Right atrium auricular region (tissue), 2 donors: ENCODE data around the gene ARRDC5. TPM values are rescaled to one million over a fixed set of nuclear protein-coding genes. Genes with fewer than 3 reads are reported as not detected.
"Not testable (repeated sequence)": the region's sequence is repeated elsewhere in the genome, so short reads cannot be mapped to it uniquely, and the experiment has no call there.

Experiments
- DNase-seq: peaks from one replicate; pipeline ENCODE4 v3.0.0-alpha.2; 2019; ENCODE audit warnings: low spot score
- H3K27ac ChIP-seq, 2 donors: fragments of 200-600 bp; sonication (generic); 1 replicate in 1 of 2; 2 replicates in 1 of 2; pipeline ENCODE4 v1.5.1; 2016 to 2019
- H3K27me3 ChIP-seq, 2 donors: fragments of 200-600 bp; sonication (generic); one replicate each; pipeline versions ENCODE4 v1.5.1 to v1.6.0; 2017 to 2019
- H3K36me3 ChIP-seq: fragments of 200-600 bp; sonication (generic); one replicate; pipeline ENCODE4 v1.5.1; 2016
- H3K4me1 ChIP-seq, 2 donors: fragments of 200-600 bp; sonication (generic); one replicate each; pipeline versions ENCODE4 v1.5.1 to v1.6.0; 2017 to 2019
- H3K4me3 ChIP-seq, 2 donors: fragments of 200-600 bp; sonication (generic); 1 replicate in 1 of 2; 2 replicates in 1 of 2; pipeline ENCODE4 v1.5.1; 2017 to 2019; ENCODE audit warnings: mild to moderate bottlenecking in 1 of 2, moderate library complexity in 1 of 2
- H3K9me3 ChIP-seq, 2 donors: fragments of 200-600 bp; sonication (generic); one replicate each; pipeline ENCODE4 v1.5.1; 2019
- total RNA-seq, 2 donors: library from RNA; depleted of rRNA; stranded (reverse); fragments of >200 nt; gene quantifications; one replicate each; pipeline ENCODE4 v1.1.0, GENCODE V29; 2016
- TF ChIP-seq, protein P1 (sequence below), 2 donors: fragments of 200-600 bp; sonication (generic); IDR thresholded peaks; one replicate each; pipeline ENCODE4 v1.5.1; 2019; ENCODE audit warnings: antibody characterized with exemption in 2 of 2

The ARRDC5 gene
- total RNA-seq, 2 donors from 2014 or later, result not detected

GRCh38 chr19:4897146-4897545 is 5.5 kb downstream of the ARRDC5 start:
- H3K4me3 ChIP-seq, result no peak overlapping the region
- H3K4me1 ChIP-seq, result no peaks in the 10 kb centered on the region
- H3K27ac ChIP-seq, result no peak overlapping the region
- no peaks in the 10 kb centered on the region for H3K9me3 ChIP-seq
- no peak for DNase-seq
- TF ChIP-seq, protein P1, sequence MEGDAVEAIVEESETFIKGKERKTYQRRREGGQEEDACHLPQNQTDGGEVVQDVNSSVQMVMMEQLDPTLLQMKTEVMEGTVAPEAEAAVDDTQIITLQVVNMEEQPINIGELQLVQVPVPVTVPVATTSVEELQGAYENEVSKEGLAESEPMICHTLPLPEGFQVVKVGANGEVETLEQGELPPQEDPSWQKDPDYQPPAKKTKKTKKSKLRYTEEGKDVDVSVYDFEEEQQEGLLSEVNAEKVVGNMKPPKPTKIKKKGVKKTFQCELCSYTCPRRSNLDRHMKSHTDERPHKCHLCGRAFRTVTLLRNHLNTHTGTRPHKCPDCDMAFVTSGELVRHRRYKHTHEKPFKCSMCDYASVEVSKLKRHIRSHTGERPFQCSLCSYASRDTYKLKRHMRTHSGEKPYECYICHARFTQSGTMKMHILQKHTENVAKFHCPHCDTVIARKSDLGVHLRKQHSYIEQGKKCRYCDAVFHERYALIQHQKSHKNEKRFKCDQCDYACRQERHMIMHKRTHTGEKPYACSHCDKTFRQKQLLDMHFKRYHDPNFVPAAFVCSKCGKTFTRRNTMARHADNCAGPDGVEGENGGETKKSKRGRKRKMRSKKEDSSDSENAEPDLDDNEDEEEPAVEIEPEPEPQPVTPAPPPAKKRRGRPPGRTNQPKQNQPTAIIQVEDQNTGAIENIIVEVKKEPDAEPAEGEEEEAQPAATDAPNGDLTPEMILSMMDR (IDR thresholded peaks at IDR 0.05), result no peak
- H3K36me3 ChIP-seq, result no peaks in the 10 kb centered on the region
- no peaks in the 10 kb centered on the region for H3K27me3 ChIP-seq

DNA sequence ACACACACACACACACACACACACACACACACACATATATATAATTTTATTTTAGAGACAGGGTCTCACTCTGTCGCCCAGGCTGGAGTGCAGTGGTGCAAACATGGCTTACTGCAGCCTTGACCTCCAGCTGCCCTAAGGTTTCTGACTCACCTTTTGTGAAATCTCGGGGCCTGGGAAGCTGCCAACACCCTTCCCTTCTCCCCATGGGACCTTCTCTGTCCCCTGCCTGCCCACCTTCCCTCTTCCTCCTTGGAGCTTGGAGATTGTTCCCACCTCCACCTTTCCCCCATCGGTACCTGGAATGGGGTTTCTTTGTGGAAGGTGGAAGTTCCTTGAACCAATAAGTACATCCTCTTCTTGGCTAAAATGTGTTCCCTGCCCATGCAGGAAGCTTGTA is 6.3 kb downstream of the ARRDC5 start:
- no peaks in the 10 kb centered on the region for H3K27me3 ChIP-seq
- H3K4me3 ChIP-seq, result no peak overlapping the region
- no peaks in the 10 kb centered on the region for H3K4me1 ChIP-seq
- TF ChIP-seq, protein P1 (IDR thresholded peaks at IDR 0.05), result no peak
- no peak for DNase-seq
- H3K9me3 ChIP-seq, result no peaks in the 10 kb centered on the region
- H3K36me3 ChIP-seq, result no peaks in the 10 kb centered on the region
- no peak overlapping the region for H3K27ac ChIP-seq

GRCh38 chr19:4892962-4893361 is 9.7 kb downstream of the ARRDC5 start:
- H3K4me1 ChIP-seq, H3K27ac ChIP-seq: not testable (repeated sequence)

DNA sequence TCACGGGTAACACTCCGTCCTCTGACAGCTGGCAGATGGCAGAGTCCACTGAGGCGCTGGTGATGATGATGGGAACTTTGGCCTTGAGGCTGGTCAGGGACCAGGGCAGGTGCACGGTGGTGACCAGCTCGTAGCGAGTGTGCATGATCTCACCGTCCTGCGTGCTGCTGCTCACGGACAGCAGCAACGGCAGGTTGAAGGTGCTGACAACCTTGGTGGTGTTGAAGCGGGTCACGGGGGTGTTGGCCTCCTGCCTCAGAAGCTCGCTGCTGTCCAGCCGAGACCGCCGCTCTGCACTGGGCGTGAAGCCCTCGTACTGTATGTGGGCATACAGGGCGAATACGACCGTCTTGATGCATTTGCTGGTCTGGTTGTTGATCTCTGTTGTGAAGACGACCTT is 11.6 kb downstream of the ARRDC5 start:
- Histone ChIP-seq H3K27ac (no peak overlapping the region), H3K4me1 (no peaks in the 10 kb centered on the region), H3K36me3 (no peaks in the 10 kb centered on the region), H3K9me3 (no peaks in the 10 kb centered on the region), H3K4me3 (no peak overlapping the region), H3K27me3 (no peaks in the 10 kb centered on the region)
- no peak for DNase-seq
- TF ChIP-seq, protein P1 (IDR thresholded peaks at IDR 0.05), result no peak

More at GRCh38 chr19:4892962-4893361, 9.7 kb downstream of the ARRDC5 start:
- not testable (repeated sequence) for H3K4me3 ChIP-seq, H3K27me3 ChIP-seq, DNase-seq, H3K36me3 ChIP-seq, H3K9me3 ChIP-seq

DNA sequence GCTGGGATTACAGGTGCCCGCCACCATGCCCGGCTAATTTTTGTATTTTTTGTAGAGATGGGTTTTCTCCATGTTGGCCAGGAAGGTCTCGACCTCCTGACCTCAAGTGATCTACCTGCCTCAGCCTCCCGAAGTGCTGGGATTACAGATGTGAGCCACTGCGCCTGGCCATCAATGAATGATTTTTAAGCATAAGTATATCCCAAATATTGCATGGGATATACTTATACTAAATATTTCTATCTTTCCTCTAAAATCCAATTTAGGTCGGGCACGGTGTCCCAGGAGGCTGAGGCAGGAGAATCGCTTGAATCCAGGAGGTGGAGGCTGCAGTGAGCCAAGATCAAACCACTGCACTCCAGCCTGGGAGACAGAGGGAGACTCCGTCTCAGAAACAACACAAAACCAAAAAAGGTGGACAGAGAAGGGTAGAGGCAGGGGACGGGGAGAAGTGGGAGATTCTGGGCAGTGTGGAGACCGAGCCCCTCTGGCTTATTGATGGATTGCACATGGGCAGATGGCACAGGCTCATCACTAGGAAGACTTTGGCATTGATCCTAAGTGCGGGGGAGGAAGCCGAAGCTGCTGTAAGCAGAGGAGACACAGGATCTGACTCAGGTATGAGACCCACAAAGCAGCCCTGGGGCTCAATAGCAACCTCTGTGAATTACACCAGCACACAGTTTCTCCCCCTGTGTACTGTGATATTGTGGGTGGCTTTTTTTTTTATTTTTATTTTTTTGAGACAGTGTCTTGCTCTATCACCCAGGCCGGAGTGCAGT is 13.5 kb downstream of the ARRDC5 start:
- TF ChIP-seq, protein P1 (IDR thresholded peaks at IDR 0.05), result no peak
- H3K27me3 ChIP-seq, result no peaks in the 10 kb centered on the region
- H3K4me1 ChIP-seq, result no peaks in the 10 kb centered on the region
- no peak for DNase-seq
- H3K4me3 ChIP-seq, result no peak overlapping the region
- no peaks in the 10 kb centered on the region for H3K9me3 ChIP-seq
- no peak overlapping the region for H3K27ac ChIP-seq
- no peaks in the 10 kb centered on the region for H3K36me3 ChIP-seq

GRCh38 chr19:4887803-4888202 is 14.9 kb downstream of the ARRDC5 start:
- H3K27me3 ChIP-seq, H3K36me3 ChIP-seq, H3K27ac ChIP-seq, H3K4me1 ChIP-seq, H3K4me3 ChIP-seq, H3K9me3 ChIP-seq, DNase-seq: not testable (repeated sequence)

DNA sequence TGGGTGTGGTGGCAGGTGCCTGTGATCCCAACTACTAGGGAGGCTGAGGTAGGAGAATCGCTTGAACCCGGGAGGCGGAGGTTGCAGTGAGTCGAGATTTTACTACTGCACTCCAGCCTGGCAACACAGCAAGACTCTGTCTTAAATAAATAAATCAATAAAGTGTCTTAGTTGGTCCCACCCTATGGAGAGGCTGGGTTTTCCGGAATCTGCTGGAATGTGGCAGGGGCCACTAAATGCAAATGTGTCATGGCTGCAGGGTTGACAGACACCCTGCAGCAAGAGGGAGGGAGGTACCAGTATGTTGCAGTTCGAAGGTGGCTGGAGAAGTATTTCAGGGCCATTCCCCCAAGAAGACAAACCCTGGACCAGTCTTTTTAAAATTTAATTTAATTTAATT is 17.7 kb downstream of the ARRDC5 start:
- not testable (repeated sequence) for H3K9me3 ChIP-seq, H3K27ac ChIP-seq, DNase-seq, H3K4me1 ChIP-seq, H3K27me3 ChIP-seq, H3K4me3 ChIP-seq, H3K36me3 ChIP-seq

- H3K4me1 ChIP-seq, H3K9me3 ChIP-seq, H3K27me3 ChIP-seq, H3K36me3 ChIP-seq, H3K27ac ChIP-seq, H3K4me3 ChIP-seq, DNase-seq: not testable (repeated sequence)
Observed at GRCh38 chr19:4882874-4883273, 19.8 kb downstream of the ARRDC5 start.
